Calu3 (cell line): ENCODE results near the gene TYMP. TPM values are rescaled to one million over a fixed set of nuclear protein-coding genes. Genes with fewer than 3 reads are reported as not detected.

Experiments
- BruUV-seq: library from RNA; stranded (reverse); fragments of 400-500 nt; replicated peaks from 2 replicates; lab custom pipeline; 2021; lab: Mats Ljungman, UMichigan
- CTCF ChIA-PET: fragments of 300-600 bp; sonication (Branson Sonifier 250); formaldehyde crosslinking; loops from one replicate; lab custom pipeline; 2022; ENCODE audit warnings: antibody characterized with exemption; lab: Charles Lee
- DNase-seq: peaks from one replicate; pipeline ENCODE4 v3.0.0; 2022
- H3K27ac Mint-ChIP-seq: one replicate; pipeline ENCODE4 v1.8.0; 2022; ENCODE audit warnings: mixed read lengths; ENCODE audit not compliant: unreplicated experiment
- H3K27me3 Mint-ChIP-seq: one replicate; pipeline ENCODE4 v1.8.0; 2022; ENCODE audit warnings: mixed read lengths; ENCODE audit not compliant: unreplicated experiment
- H3K36me3 Mint-ChIP-seq: one replicate; pipeline ENCODE4 v1.8.0; 2022; ENCODE audit warnings: mild to moderate bottlenecking, moderate library complexity, mixed read lengths; ENCODE audit not compliant: insufficient read depth, unreplicated experiment
- H3K4me1 Mint-ChIP-seq: one replicate; pipeline ENCODE4 v1.8.0; 2022; ENCODE audit warnings: mild to moderate bottlenecking, low read depth, mixed read lengths; ENCODE audit not compliant: unreplicated experiment
- H3K4me3 Mint-ChIP-seq: one replicate; pipeline ENCODE4 v1.8.0; 2022; ENCODE audit warnings: mild to moderate bottlenecking, low read depth, moderate library complexity, mixed read lengths; ENCODE audit not compliant: unreplicated experiment
- H3K9me3 Mint-ChIP-seq: one replicate; pipeline ENCODE4 v1.8.0; 2022; ENCODE audit warnings: low read depth, mixed read lengths; ENCODE audit not compliant: unreplicated experiment
- intact Hi-C: fragments of 100-400 bp; cut with micrococcal nuclease; formaldehyde crosslinking; loops from one replicate; pipeline ENCODE4 v1.10.0; 2022; ENCODE audit not compliant: unreplicated experiment
- total RNA-seq: library from RNA; stranded (reverse); gene quantifications from 2 replicates; pipeline ENCODE4 v1.2.3, GENCODE V29; 2022
- TF ChIP-seq, protein P1 (sequence below): fragments of 200-600 bp; IDR thresholded peaks from one replicate; pipeline ENCODE4 v1.8.0; 2022; ENCODE audit warnings: antibody characterized with exemption; ENCODE audit not compliant: unreplicated experiment

TYMP gene
- total RNA-seq, 1 experiment from 2014 or later = 44.1 TPM

DNA sequence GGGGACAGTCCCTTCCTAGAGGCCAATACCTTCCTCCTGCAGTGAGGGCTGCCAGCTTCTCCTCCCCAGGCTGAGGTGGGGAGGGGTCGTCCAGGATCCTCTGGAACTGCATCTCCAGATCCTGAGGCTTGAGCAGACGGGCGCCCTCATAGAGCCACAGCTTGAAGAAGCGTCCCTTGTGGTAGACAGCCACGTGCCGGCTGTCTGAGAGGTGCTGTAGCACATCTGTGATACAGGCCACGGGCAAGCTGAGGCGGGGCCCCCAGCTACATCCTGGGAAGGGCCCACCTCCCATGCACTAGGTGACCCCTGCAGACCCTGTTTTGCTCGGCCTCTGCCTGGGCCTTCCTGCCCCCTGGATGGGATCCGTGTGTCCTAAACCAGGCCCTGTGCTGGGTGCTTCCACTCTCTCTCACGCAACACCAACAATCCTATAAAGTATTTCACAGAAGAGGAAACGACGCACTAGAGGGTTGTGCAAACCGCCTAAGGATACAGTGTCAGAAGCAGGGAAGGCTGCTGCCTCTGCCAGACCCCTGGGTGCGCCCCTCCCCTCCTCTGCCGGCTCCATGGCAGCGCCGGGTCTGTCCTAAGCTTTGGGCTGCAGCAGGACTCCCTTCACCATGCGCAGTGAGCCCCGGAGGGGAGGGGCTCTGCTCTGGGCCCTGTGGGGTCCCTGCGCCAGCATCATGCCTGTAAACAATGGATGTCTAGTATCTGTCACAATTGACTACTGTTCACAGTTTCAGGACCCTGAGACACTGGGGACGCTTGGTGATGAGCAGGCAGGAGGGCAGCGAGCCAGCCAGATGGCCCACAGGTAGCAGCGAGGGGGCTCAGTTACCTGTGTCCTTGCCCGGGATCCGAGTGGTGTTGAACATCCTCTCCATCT lies 43.9 kb upstream of the TYMP start:
- TF ChIP-seq, protein P1, sequence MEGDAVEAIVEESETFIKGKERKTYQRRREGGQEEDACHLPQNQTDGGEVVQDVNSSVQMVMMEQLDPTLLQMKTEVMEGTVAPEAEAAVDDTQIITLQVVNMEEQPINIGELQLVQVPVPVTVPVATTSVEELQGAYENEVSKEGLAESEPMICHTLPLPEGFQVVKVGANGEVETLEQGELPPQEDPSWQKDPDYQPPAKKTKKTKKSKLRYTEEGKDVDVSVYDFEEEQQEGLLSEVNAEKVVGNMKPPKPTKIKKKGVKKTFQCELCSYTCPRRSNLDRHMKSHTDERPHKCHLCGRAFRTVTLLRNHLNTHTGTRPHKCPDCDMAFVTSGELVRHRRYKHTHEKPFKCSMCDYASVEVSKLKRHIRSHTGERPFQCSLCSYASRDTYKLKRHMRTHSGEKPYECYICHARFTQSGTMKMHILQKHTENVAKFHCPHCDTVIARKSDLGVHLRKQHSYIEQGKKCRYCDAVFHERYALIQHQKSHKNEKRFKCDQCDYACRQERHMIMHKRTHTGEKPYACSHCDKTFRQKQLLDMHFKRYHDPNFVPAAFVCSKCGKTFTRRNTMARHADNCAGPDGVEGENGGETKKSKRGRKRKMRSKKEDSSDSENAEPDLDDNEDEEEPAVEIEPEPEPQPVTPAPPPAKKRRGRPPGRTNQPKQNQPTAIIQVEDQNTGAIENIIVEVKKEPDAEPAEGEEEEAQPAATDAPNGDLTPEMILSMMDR = no peak
- CTCF ChIA-PET = no interaction called here
- H3K36me3 Mint-ChIP-seq = peaks cover 65% of the 10 kb centered on the region
- no TSS peak for BruUV-seq
- H3K4me3 Mint-ChIP-seq = no peak overlapping the region
- H3K27me3 Mint-ChIP-seq = no peaks in the 10 kb centered on the region
- no peaks in the 10 kb centered on the region for H3K9me3 Mint-ChIP-seq
- H3K27ac Mint-ChIP-seq = no peak overlapping the region
- DNase-seq = no peak
- intact Hi-C loops = no loop called here
- no peaks in the 10 kb centered on the region for H3K4me1 Mint-ChIP-seq

DNA sequence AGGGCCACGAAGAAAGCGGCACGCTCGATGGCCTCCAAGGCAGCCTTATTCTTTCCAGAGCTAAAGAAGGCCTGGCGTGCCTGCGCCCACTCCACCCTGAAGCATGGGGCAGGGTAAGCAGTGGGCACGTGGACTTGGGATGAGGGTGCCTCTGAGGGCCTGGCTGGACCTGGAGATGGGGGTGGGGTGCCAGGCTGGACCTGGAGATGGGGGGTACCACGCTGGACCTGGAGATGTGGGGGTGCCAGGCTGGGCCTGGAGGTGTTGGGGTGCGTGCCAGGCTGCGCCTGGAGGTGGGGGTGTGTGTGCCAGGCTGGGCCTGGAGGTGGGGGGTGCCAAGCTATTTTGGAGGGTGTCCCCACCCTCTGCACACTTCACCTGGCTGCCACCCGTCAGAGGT lies 43.2 kb upstream of the TYMP start:
- H3K4me3 Mint-ChIP-seq = no peak overlapping the region
- no peaks in the 10 kb centered on the region for H3K9me3 Mint-ChIP-seq
- no peak overlapping the region for H3K27ac Mint-ChIP-seq
- H3K36me3 Mint-ChIP-seq = peaks cover 69% of the 10 kb centered on the region
- intact Hi-C loops = no loop called here
- H3K27me3 Mint-ChIP-seq = no peaks in the 10 kb centered on the region
- no peak for DNase-seq
- CTCF ChIA-PET = interaction anchor here (0.5 kb wide), 1 partner anchor 406 kb away, joined by 3 read pairs; no protein-coding TSS in a partner anchor
- TF ChIP-seq, protein P1 = no peak
- BruUV-seq = no TSS peak
- no peaks in the 10 kb centered on the region for H3K4me1 Mint-ChIP-seq

DNA sequence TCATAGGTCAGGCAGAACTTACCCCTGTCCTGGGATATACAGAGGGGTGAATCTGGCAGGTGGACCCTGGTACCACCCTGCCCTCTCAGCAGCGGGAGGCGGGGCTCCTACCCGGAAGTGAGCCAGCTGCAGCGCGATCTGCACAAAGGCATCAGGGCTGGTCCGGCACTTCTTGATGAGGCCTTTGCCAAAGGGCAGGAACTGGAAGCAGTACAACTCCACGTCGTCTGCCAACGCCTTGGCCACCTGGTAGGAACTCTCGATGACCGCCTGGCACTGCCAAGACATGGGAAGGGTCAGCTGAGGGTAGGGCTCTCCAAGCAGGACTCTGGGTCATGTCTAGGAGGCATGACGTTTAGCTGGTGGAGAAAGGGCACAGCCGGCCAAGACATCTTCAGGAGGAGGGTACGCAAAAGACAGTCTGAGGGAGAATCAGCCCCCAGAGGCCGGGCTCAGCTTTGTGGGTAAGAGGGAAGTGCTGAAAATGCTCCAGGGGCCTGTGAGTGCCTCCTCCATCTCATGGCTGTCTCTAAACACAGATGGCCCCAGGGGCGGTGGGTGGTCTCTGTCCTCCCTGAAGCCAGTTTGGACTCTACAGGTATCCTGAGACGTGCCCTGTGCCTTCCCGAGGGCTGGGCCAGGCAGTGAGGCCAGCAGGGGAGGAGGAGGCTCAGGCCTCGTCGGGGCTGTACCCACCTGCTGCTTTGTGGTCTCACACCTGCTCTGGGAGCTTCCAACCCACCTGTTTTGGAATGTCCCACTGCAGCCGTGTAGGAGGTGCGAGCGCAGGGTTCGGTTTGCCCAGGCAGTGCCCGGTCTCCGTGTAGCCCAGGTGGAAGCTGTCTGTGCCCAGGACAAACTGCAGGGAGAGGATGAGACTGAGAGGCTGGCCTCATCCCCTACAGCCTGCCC lies 41.7 kb upstream of the TYMP start:
- CTCF ChIA-PET = interaction anchor here (1.3 kb wide), 1 partner anchor 32 kb away, joined by 4 read pairs; no protein-coding TSS in a partner anchor
- H3K27ac Mint-ChIP-seq = no peak overlapping the region
- TF ChIP-seq, protein P1 = no peak
- no peaks in the 10 kb centered on the region for H3K4me1 Mint-ChIP-seq
- no peaks in the 10 kb centered on the region for H3K27me3 Mint-ChIP-seq
- BruUV-seq = no TSS peak
- H3K36me3 Mint-ChIP-seq = peaks cover 57% of the 10 kb centered on the region
- no peaks in the 10 kb centered on the region for H3K9me3 Mint-ChIP-seq
- intact Hi-C loops = no loop called here
- DNase-seq = no peak
- no peak overlapping the region for H3K4me3 Mint-ChIP-seq

DNA sequence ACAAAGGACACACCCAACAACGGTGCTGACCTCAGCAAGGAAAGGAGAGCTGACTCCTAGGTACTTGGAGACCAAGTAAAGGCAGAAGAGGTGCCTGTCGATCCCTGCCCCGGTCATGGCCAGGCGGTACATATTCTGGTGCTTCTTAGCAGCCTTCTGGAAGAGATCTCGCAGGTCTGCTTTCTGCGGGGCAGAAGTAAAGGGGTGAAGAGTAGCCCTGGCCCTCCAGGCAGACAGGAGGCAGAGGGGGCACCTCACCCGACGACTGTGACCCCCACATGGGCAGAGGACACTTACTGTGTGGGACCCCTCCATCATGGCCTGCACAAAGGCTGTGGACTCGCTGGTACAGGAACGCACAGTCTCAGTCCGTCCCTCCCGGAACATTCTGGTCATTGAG lies 41.0 kb upstream of the TYMP start:
- no peaks in the 10 kb centered on the region for H3K9me3 Mint-ChIP-seq
- H3K36me3 Mint-ChIP-seq = peaks cover 54% of the 10 kb centered on the region
- no peaks in the 10 kb centered on the region for H3K4me1 Mint-ChIP-seq
- no peak overlapping the region for H3K27ac Mint-ChIP-seq
- H3K27me3 Mint-ChIP-seq = no peaks in the 10 kb centered on the region
- TF ChIP-seq, protein P1 = no peak
- no TSS peak for BruUV-seq
- no peak overlapping the region for H3K4me3 Mint-ChIP-seq
- CTCF ChIA-PET = no interaction called here
- DNase-seq = no peak
- intact Hi-C loops = no loop called here
